Measurements from ENCODE around the gene KRT72.

The KRT72 gene

DNA sequence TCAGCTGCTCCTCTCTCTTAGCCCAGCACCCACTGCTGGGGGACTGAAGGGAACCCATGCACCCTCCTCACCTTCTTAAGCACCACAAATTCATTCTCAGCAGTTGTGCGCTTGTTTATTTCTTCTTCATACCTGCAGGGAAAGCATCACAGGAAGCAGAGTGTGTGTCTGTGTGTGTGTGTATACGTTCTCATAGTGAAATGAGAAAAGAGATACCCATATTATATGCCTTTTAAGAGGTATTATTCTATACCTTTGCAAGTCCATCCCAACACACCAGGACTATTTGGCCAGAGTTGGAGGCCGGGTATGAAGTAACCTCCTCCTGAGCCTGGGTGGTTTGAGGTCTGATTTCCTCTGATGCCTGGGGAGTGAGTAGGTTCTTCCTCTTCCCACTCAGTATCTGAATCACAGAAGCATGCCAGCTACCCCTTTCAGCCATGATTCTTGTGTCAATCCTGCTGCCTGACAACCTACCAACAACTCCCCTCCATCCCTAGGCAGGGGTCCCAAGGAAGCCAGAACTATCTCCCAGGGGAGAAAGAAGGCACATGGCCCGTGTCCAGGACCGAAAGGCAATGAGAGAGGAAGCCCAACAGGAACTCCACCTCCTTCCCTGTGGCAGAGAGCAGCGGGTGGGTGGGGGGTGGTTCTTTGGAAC, 14.1 kb upstream of the KRT72 start:
- no peak for TF ChIP-seq CEBPB (IDR thresholded peaks at IDR 0.05)
- TF ChIP-seq EP300 (IDR thresholded peaks at IDR 0.05; ENCODE audit: borderline replicate concordance): no peak
- TF ChIP-seq TCF12 (IDR thresholded peaks at IDR 0.05; ENCODE audit: low read depth): no peak
- no peak for TF ChIP-seq CREB1 (IDR thresholded peaks at IDR 0.05; ENCODE audit: low read depth)
- no peak for TF ChIP-seq RAD21 (IDR thresholded peaks at IDR 0.05; ENCODE audit: low read depth)
- no peak for TF ChIP-seq FOXM1 (IDR thresholded peaks at IDR 0.05; ENCODE audit: borderline replicate concordance, low read depth)
- no peak for TF ChIP-seq TAF1 (IDR thresholded peaks at IDR 0.05; ENCODE audit: low read depth)
- TF ChIP-seq, protein P1, sequence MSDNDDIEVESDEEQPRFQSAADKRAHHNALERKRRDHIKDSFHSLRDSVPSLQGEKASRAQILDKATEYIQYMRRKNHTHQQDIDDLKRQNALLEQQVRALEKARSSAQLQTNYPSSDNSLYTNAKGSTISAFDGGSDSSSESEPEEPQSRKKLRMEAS (IDR thresholded peaks at IDR 0.05): no peak
- TF ChIP-seq EGR1 (IDR thresholded peaks at IDR 0.05): no peak

DNA sequence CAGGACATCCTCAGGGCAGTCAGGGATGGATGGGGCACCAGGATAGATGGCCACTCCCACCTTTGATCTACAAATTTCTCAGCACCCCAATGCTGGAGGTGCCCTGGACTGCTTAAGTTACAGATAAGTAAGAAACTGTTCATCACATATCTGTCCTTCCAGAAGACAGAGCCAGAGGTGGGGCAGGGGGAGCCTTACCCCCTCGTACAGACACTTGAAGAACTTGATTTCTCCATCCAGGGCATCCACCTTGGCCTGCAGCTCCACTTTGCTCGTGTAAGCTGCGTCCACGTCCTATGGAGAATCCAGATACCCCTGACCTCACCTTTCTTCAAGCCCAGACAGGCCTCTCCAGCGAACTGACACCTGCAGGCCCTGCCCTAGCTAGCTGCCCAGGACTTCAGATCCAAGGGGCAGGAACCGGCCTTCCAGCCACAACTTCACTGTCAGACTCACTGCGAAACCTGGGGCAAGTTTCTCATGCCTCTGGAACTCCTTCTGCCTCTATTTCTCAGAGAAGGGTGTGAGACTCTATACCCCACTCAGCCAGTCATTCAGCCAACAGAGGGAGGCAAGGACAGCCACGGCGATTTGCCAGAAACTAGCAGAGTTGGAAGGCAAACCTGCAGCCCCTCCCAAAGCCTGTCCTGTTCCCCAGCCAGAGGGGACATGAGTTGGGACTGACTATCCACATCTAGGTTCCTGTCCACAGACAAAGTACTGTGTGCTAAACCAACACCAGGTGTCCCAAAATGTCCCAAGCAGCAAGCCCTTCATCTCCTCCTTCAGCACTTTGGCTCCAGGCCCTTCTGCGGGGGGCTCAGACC, 13.3 kb upstream of the KRT72 start:
- no peak for TF ChIP-seq CEBPB (IDR thresholded peaks at IDR 0.05)
- no peak for TF ChIP-seq ZBTB7A (IDR thresholded peaks at IDR 0.05; ENCODE audit: low read depth)
- TF ChIP-seq, protein P2, sequence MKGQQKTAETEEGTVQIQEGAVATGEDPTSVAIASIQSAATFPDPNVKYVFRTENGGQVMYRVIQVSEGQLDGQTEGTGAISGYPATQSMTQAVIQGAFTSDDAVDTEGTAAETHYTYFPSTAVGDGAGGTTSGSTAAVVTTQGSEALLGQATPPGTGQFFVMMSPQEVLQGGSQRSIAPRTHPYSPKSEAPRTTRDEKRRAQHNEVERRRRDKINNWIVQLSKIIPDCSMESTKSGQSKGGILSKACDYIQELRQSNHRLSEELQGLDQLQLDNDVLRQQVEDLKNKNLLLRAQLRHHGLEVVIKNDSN (IDR thresholded peaks at IDR 0.05): no peak
- TF ChIP-seq, protein P3, sequence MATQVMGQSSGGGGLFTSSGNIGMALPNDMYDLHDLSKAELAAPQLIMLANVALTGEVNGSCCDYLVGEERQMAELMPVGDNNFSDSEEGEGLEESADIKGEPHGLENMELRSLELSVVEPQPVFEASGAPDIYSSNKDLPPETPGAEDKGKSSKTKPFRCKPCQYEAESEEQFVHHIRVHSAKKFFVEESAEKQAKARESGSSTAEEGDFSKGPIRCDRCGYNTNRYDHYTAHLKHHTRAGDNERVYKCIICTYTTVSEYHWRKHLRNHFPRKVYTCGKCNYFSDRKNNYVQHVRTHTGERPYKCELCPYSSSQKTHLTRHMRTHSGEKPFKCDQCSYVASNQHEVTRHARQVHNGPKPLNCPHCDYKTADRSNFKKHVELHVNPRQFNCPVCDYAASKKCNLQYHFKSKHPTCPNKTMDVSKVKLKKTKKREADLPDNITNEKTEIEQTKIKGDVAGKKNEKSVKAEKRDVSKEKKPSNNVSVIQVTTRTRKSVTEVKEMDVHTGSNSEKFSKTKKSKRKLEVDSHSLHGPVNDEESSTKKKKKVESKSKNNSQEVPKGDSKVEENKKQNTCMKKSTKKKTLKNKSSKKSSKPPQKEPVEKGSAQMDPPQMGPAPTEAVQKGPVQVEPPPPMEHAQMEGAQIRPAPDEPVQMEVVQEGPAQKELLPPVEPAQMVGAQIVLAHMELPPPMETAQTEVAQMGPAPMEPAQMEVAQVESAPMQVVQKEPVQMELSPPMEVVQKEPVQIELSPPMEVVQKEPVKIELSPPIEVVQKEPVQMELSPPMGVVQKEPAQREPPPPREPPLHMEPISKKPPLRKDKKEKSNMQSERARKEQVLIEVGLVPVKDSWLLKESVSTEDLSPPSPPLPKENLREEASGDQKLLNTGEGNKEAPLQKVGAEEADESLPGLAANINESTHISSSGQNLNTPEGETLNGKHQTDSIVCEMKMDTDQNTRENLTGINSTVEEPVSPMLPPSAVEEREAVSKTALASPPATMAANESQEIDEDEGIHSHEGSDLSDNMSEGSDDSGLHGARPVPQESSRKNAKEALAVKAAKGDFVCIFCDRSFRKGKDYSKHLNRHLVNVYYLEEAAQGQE (IDR thresholded peaks at IDR 0.05; ENCODE audit: low read depth): no peak
- no peak for TF ChIP-seq TAF1 (IDR thresholded peaks at IDR 0.05; ENCODE audit: low read depth)
- TF ChIP-seq TEAD4 (IDR thresholded peaks at IDR 0.05): no peak
- no peak for TF ChIP-seq RAD21 (IDR thresholded peaks at IDR 0.05; ENCODE audit: low read depth)
- TF ChIP-seq, protein P1 (IDR thresholded peaks at IDR 0.05): no peak
- TF ChIP-seq YY1 (IDR thresholded peaks at IDR 0.05; ENCODE audit: low read depth): no peak
- TF ChIP-seq TCF12 (IDR thresholded peaks at IDR 0.05; ENCODE audit: low read depth): no peak
- TF ChIP-seq EP300 (IDR thresholded peaks at IDR 0.05; ENCODE audit: borderline replicate concordance): no peak
- no peak for TF ChIP-seq NFIC (IDR thresholded peaks at IDR 0.05)
- no peak for TF ChIP-seq EGR1 (IDR thresholded peaks at IDR 0.05)

DNA sequence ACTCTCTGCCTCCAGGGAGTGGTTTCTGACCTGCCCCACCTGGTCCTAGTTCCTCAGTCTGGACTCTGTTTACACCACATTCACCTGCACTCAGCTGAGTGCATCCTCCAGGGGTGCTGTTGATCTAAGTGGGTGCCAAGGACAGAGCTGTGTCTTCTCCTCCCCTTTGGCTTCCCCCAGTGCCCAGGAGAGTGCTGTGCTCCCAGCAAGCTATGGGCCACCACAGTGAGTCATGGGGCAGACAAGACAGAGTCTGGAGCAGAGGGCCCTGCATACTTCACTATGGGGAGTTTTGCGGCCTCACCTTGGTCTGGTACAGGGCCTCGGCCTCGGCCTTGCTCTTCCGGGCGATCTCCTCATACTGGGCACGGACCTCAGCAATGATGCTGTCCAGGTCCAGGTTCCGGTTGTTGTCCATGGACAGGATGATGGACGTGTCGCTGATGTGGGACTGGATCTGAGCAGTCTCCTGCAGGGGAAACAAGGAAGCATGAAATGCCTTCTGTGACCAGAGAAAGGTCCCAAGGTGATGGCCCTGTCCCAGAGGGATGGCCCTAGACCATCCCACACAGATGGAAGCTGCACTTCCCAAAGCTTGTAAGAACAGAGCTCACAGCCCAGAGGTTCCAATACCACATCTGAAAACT, 12.2 kb upstream of the KRT72 start:
- TF ChIP-seq EGR1 (IDR thresholded peaks at IDR 0.05): no peak
- no peak for TF ChIP-seq CEBPB (IDR thresholded peaks at IDR 0.05)
- no peak for TF ChIP-seq CREB1 (IDR thresholded peaks at IDR 0.05; ENCODE audit: low read depth)
- TF ChIP-seq, protein P3 (IDR thresholded peaks at IDR 0.05; ENCODE audit: low read depth): no peak
- no peak for TF ChIP-seq YY1 (IDR thresholded peaks at IDR 0.05; ENCODE audit: low read depth)
- no peak for TF ChIP-seq FOXM1 (IDR thresholded peaks at IDR 0.05; ENCODE audit: borderline replicate concordance, low read depth)
- TF ChIP-seq TEAD4 (IDR thresholded peaks at IDR 0.05): no peak
- TF ChIP-seq, protein P1 (IDR thresholded peaks at IDR 0.05): no peak
- TF ChIP-seq TCF12 (IDR thresholded peaks at IDR 0.05; ENCODE audit: low read depth): no peak

DNA sequence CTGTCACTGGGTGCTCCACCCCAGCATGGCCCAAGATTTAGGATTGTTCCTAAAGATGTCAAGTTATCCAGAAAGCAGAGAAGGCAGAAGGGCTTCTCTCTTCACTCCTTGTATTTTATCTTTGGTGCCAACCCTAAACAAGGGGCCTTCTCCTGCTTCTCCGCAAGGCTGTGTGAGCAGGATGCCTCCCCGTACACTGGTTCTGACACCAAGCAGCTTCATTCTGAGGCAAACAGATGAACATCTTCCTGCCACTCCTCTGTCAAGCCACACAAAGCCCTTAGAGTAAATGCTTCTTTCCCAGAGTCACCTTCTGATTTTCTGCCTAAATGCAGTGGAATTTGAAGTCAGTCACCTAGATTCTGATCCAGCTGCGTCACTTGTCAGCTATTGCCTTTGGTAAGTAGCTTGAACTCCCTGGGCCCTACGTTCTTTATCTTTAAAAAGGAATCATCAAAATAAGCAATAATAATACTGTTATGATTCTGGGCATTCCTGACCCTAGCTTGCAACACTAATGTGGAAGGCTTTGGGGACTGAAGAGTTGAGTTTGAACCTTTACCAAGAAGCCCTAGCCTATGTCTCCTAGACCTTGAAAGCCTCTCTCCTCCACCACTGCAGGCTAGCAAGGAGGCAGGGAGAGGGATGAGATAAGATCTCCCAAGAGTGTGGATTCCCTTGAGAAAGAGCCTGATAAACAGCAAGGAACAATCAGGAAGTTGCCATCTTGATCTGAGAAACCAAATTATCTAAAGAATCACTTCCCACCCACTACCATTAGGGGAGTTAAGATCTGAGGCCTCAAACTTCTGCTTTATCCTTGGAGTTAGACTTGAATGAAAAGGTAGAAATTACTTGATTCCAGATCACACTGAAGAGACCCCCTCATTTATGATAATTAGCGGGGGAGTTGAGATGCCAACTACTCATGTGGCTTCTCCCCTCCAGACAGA, 11.4 kb upstream of the KRT72 start:
- TF ChIP-seq TCF12 (IDR thresholded peaks at IDR 0.05; ENCODE audit: low read depth) (no peak), ZBTB7A (IDR thresholded peaks at IDR 0.05; ENCODE audit: low read depth) (no peak), CEBPB (IDR thresholded peaks at IDR 0.05) (no peak), RAD21 (IDR thresholded peaks at IDR 0.05; ENCODE audit: low read depth) (no peak), NFIC (IDR thresholded peaks at IDR 0.05) (no peak), YY1 (IDR thresholded peaks at IDR 0.05; ENCODE audit: low read depth) (no peak), TEAD4 (IDR thresholded peaks at IDR 0.05) (no peak)

DNA sequence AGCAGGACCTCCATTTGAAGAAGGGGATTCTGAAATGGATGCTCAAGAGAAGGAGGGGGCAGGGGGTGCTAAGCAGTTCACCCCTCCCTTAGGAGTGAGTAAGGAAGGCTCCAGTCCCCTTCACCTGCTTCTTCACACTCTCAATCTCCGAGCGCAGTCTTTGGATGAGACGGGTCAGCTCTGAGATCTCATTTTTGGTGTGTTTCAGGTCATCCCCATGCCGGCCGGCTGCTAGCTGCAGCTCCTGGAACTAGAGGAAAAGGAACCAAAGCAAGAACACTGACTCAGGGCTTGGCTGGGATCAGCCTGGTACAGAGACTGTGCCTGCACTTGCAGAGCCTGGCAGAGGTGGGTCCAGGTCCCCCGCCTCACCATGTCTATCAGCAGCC, 9.8 kb upstream of the KRT72 start:
- TF ChIP-seq FOXM1 (IDR thresholded peaks at IDR 0.05; ENCODE audit: borderline replicate concordance, low read depth): no peak
- TF ChIP-seq, protein P2 (IDR thresholded peaks at IDR 0.05): no peak
- TF ChIP-seq TAF1 (IDR thresholded peaks at IDR 0.05; ENCODE audit: low read depth): no peak
- TF ChIP-seq ZBTB7A (IDR thresholded peaks at IDR 0.05; ENCODE audit: low read depth): no peak
- TF ChIP-seq RAD21 (IDR thresholded peaks at IDR 0.05; ENCODE audit: low read depth): no peak
- TF ChIP-seq YY1 (IDR thresholded peaks at IDR 0.05; ENCODE audit: low read depth): no peak
- TF ChIP-seq CREB1 (IDR thresholded peaks at IDR 0.05; ENCODE audit: low read depth): no peak
- TF ChIP-seq TCF12 (IDR thresholded peaks at IDR 0.05; ENCODE audit: low read depth): no peak
- no peak for TF ChIP-seq CEBPB (IDR thresholded peaks at IDR 0.05)
- TF ChIP-seq EGR1 (IDR thresholded peaks at IDR 0.05): no peak
